HCT116 (cell line): ENCODE measurements around the gene ZNF746.

Experiments
- CBX3 ChIP-seq: IDR thresholded peaks from 2 replicates; pipeline ENCODE4 v1.6.1; 2012; ENCODE audit warnings: low read depth
- EZH2 ChIP-seq: fragments of 200-600 bp; sonication (generic); IDR thresholded peaks from 2 replicates; pipeline ENCODE4 v1.6.1; 2017; ENCODE audit warnings: antibody characterized with exemption, mixed run types
- EZH2phosphoT487 ChIP-seq: fragments of 200-600 bp; IDR thresholded peaks from 2 replicates; pipeline ENCODE4 v1.6.1; 2018; ENCODE audit warnings: antibody characterized with exemption, borderline replicate concordance
- MAX ChIP-seq: IDR thresholded peaks from 2 replicates; pipeline ENCODE4 v1.6.1; 2012
- POLR2A ChIP-seq: IDR thresholded peaks from 2 replicates; pipeline ENCODE4 v1.7.0; 2011; ENCODE audit warnings: borderline replicate concordance; ENCODE audit not compliant: insufficient read depth, insufficient read length; ENCODE audit errors: extremely low read depth
- RAD21 ChIP-seq: IDR thresholded peaks from 2 replicates; pipeline ENCODE4 v1.6.1; 2012; ENCODE audit warnings: low read depth, mild to moderate bottlenecking
- SP1 ChIP-seq: IDR thresholded peaks from 2 replicates; pipeline ENCODE4 v1.6.1; 2012; ENCODE audit warnings: low read depth
- TF ChIP-seq, protein P1 (sequence below), 3 experiments: fragments of 200-600 bp in 1 of 3; sonication (generic) in 1 of 3; IDR thresholded peaks in 2 of 3; conservative IDR thresholded peaks in 1 of 3; 2 replicates each; pipeline ENCODE4 v1.5.1; 2012 to 2017; ENCODE audit warnings: low read depth in 2 of 3, low read length in 2 of 3, antibody characterized with exemption in 1 of 3, borderline replicate concordance in 1 of 3, control low read depth in 1 of 3, mild to moderate bottlenecking in 1 of 3, mixed read lengths in 1 of 3, mixed run types in 1 of 3, moderate library complexity in 1 of 3; ENCODE audit not compliant: insufficient read depth in 1 of 3
- TF ChIP-seq, protein P2 (sequence below): IDR thresholded peaks from 2 replicates; pipeline ENCODE4 v1.6.1; 2012

DNA sequence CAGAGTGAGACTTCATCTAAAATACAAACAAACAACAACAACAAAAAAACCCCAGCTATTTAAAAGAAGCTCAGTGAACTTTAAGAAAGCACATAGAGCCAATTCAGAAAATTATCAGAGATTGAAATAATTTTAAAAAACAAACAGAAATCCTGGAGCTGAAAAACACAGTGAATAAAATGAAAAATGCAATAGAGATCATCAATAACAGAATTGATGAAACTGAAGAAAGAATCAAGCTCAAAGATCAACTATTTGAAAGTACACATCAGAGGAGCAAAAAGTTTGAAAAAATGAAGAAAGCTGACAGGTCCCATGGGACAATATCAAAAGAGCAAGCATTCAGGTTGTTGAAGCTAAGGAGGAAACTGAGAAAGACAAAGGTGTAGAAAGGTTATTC lies 12.2 kb upstream of the ZNF746 start:
- TF ChIP-seq, protein P1, sequence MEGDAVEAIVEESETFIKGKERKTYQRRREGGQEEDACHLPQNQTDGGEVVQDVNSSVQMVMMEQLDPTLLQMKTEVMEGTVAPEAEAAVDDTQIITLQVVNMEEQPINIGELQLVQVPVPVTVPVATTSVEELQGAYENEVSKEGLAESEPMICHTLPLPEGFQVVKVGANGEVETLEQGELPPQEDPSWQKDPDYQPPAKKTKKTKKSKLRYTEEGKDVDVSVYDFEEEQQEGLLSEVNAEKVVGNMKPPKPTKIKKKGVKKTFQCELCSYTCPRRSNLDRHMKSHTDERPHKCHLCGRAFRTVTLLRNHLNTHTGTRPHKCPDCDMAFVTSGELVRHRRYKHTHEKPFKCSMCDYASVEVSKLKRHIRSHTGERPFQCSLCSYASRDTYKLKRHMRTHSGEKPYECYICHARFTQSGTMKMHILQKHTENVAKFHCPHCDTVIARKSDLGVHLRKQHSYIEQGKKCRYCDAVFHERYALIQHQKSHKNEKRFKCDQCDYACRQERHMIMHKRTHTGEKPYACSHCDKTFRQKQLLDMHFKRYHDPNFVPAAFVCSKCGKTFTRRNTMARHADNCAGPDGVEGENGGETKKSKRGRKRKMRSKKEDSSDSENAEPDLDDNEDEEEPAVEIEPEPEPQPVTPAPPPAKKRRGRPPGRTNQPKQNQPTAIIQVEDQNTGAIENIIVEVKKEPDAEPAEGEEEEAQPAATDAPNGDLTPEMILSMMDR (IDR thresholded peaks at IDR 0.05 in 2 of 3, conservative IDR thresholded peaks at IDR 0.05 in 1 of 3; ENCODE audit: borderline replicate concordance in 1 of 3, insufficient read depth in 1 of 3, low read depth in 2 of 3, low read length in 2 of 3) = no peak
- TF ChIP-seq EZH2 (no peak), CBX3 (0 out of 2 replicates have a peak, but pooled peaks have one; percentile 42), MAX (no peak), RAD21 (no peak), POLR2A (no peak), SP1 (no peak), EZH2phosphoT487 (no peak)
- TF ChIP-seq, protein P2, sequence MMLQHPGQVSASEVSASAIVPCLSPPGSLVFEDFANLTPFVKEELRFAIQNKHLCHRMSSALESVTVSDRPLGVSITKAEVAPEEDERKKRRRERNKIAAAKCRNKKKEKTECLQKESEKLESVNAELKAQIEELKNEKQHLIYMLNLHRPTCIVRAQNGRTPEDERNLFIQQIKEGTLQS = no peak
